GM12875 (cell line): Measurements from ENCODE around the gene ZHX3.

ENCODE experiments used
- H3K4me3 ChIP-seq: one replicate; pipeline ENCODE4 v1.5.1; 2011; ENCODE audit warnings: low read depth, low read length, control low read depth
- CTCF ChIP-seq: IDR thresholded peaks from 2 replicates; pipeline ENCODE4 v1.5.1; 2011; ENCODE audit warnings: low read depth, mild to moderate bottlenecking, control low read depth, inconsistent platforms, low read length, moderate library complexity, borderline replicate concordance; ENCODE audit not compliant: insufficient read depth

ZHX3 gene

GRCh38 chr20:41167481-41168253, 149.9 kb downstream of the ZHX3 start:
- TF ChIP-seq CTCF: no peak
- no peak overlapping the region for H3K4me3 ChIP-seq

- H3K4me3 ChIP-seq: no peak overlapping the region
- no peak for TF ChIP-seq CTCF
Measured at GRCh38 chr20:41167118-41167470, 150.4 kb downstream of the ZHX3 start.

GRCh38 chr20:41166201-41167117, 151.1 kb downstream of the ZHX3 start:
- no peak overlapping the region for H3K4me3 ChIP-seq
- no peak for TF ChIP-seq CTCF

- no peak for TF ChIP-seq CTCF
Measured at GRCh38 chr20:41165001-41165882, 152.3 kb downstream of the ZHX3 start.

GRCh38 chr20:41163821-41164220, 153.7 kb downstream of the ZHX3 start:
- TF ChIP-seq CTCF: no peak

More at GRCh38 chr20:41165001-41165882, 152.3 kb downstream of the ZHX3 start:
- H3K4me3 ChIP-seq: no peak overlapping the region

GRCh38 chr20:41162396-41162795, 155.1 kb downstream of the ZHX3 start:
- no peak for TF ChIP-seq CTCF
- no peak overlapping the region for H3K4me3 ChIP-seq

More at GRCh38 chr20:41163821-41164220, 153.7 kb downstream of the ZHX3 start:
- no peak overlapping the region for H3K4me3 ChIP-seq
